Measurements from ENCODE around the gene LRFN4.

- TF ChIP-seq CTCF (IDR thresholded peaks at IDR 0.05), result no peak
- TF ChIP-seq POLR2A (IDR thresholded peaks at IDR 0.05), result no peak
These were observed 37.3 kb downstream of the LRFN4 start for GRCh38 chr11:66894141-66894540.
